UCSD-AML1 (cell line): Measurements from ENCODE around the gene CAMK2N2.

Experiments
- DNase-seq: peaks from one replicate; lab custom pipeline; 2025; ENCODE audit not compliant: unreplicated experiment; lab: John Stamatoyannopoulos, UW

Gene CAMK2N2

GRCh38 chr3:184240384-184241140, 20.8 kb downstream of the CAMK2N2 start:
- DNase-seq, result no peak

GRCh38 chr3:184239708-184240107, 21.6 kb downstream of the CAMK2N2 start:
- DNase-seq, result no peak

DNA sequence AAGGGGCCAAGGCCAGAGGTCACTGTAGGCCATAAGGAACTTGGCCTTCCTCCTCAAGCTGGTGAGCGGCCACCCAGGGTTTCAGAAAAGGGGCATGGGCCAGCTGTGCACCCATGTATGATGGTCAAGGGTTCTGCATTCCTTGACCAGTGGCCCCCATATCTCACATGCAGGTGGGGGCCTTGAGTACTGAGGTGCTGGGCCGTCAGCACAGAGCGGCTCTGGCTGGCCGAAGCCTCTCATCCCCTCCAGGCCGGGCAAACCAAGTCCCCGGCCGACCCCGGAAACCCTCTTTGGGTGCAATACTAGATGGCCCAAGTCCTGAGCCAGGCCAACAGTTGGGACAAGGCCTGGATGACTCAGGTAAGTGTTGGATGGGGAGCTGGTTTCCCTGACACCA, 22.1 kb downstream of the CAMK2N2 start:
- no peak for DNase-seq

GRCh38 chr3:184238246-184238818, 23.0 kb downstream of the CAMK2N2 start:
- no peak for DNase-seq

- no peak for DNase-seq
Measured at GRCh38 chr3:184237807-184238206, 23.5 kb downstream of the CAMK2N2 start.

GRCh38 chr3:184237211-184237610, 24.1 kb downstream of the CAMK2N2 start:
- DNase-seq, result no peak

- no peak for DNase-seq
Measured at GRCh38 chr3:184236636-184237035, 24.7 kb downstream of the CAMK2N2 start.

- no peak for DNase-seq
Measured at GRCh38 chr3:184236033-184236410, 25.3 kb downstream of the CAMK2N2 start.

DNA sequence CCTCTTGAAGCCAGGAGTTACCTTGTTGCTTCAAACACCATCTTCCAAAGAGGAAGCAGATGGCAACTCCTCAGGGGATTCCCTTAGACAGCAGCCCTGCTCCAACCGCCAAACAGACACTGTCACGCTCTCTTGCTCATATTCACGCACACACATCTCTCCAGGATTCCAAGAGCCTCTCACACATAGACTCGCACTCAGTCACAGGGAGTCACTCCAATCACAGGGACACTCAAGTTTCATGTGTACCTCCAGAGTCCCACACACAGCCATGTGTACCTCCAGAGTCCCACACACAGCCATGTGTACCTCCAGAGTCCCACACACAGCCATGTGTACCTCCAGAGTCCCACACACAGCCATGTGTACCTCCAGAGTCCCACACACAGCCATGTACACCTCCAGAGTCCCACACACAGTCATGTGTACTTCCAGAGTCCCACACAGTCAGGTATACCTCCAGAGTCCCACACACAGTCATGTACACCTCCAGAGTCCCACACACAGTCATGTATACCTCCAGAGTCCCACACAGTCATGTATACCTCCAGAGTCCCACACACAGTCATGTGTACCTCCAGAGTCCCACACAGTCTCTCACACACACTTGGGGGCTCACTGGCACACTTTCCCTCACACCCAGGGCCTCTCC, 25.8 kb downstream of the CAMK2N2 start:
- no peak for DNase-seq

- no peak for DNase-seq
Measured at GRCh38 chr3:184234671-184235380, 26.5 kb downstream of the CAMK2N2 start.

GRCh38 chr3:184234224-184234623, 27.1 kb downstream of the CAMK2N2 start:
- no peak for DNase-seq

GRCh38 chr3:184233127-184233843, 28.1 kb downstream of the CAMK2N2 start:
- DNase-seq, result no peak

DNA sequence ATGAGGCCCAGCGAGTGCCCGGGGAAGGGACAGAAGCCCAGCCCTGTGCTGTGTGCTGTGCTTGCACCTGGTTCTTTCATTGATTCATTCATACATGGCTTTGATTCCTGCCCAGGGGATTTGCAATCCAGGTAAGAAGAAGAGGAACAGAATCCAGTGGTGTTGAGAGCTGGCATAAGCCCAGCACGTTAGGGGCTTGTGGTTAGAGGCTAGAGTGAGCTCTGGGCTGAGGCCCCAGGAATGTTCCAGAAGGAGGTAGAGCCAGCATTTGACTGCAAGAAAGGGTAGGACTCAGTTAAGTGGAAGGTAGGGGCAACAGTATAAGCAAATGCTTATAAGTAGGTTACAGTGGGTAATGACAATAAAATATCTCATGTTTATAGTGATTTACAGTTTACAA, 29.7 kb downstream of the CAMK2N2 start:
- no peak for DNase-seq

GRCh38 chr3:184230603-184231528, 30.5 kb downstream of the CAMK2N2 start:
- DNase-seq, result no peak

DNA sequence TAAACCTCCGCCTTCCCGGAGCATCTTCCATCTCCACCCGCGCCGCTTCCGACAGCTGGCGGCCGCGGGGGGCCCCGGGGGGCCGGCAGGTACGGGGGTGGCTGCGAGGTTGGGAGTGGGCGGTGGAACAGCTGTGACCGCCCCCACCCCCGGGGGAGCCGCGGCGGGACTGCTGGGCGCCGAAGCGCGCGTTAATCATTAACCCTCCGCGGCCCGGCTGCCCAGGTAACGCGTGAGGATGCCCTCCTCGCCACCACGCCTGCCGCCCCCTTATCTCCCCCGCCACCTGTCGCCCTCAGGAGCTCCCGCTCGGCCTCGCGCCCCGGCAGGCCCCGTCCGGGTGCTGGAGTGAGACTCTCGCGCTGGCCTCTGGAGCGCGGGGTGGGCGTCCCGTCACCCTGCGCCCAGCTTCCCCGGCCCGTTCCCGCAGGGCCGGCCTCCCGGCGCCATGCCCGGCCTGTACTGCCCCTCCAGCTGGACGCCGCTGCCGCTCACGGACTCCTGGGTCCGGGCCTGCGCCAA, 31.2 kb downstream of the CAMK2N2 start:
- no peak for DNase-seq

DNA sequence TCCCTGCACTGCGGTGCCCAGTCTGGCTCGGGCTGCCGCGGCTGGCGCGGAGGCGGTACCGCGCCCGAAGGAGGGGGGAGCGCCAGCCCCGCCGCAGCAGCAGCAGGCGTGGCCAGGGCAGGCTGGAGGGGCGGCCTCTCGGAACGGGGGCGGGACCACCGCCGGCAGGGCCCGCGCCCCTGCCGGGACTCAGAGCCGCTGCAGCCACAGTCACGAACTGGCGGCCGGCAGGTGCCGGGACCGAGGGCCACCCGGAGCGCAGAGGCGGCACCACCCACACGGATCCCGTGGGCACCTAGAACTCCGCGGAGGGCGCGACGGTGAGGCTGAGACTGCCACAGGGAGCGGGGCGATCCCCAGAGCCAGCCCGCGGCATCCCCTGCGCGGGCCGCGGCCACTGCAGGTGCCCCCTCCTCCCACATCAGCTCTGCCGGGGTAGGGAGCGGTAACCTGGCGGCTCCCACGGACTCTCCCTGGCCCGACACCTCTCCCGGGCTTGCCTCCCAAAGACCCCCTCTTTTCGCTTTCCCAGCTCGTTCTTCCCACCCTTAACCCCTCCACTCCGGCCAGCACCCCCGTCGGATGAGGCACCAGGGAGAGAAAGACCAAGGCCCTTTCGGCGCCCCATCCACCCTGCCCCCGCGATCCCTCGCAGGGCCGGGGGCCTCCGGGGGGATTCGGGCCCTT, 31.8 kb downstream of the CAMK2N2 start, which contains the start of gene VWA5B2:
VWA5B2 (plus strand) TSS at position 192 of the 687 bp plus-strand sequence. CDS start 944 bp downstream, outside the sequence.
- peak; percentile 34 for DNase-seq

- no peak for DNase-seq
Measured at GRCh38 chr3:184228376-184229137, 32.8 kb downstream of the CAMK2N2 start.

DNA sequence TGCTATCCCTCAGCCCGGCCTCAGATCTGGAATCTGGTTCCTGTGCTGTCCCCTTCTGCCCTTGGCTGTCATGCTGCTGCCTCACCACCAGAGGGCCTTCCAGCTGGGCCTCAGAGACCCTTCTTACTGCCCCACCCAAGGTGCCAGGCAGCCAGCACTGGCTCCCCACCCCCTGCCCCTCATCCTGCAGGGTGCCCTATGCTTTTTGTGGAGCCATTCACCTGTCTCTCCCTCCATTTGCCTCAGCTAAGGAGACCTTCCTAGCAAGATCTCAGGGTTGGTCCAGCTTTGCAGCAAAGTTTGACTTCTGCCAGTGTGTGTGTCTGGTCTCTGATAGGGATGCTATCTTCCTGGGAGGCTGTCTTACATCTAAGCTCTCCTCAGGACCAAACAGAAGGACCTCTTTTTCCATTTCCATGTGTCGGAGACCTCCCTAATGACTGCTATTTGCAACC, 33.8 kb downstream of the CAMK2N2 start:
- DNase-seq, result peak; percentile 38
